Measurements from ENCODE around the gene GAS6.

Gene GAS6

DNA sequence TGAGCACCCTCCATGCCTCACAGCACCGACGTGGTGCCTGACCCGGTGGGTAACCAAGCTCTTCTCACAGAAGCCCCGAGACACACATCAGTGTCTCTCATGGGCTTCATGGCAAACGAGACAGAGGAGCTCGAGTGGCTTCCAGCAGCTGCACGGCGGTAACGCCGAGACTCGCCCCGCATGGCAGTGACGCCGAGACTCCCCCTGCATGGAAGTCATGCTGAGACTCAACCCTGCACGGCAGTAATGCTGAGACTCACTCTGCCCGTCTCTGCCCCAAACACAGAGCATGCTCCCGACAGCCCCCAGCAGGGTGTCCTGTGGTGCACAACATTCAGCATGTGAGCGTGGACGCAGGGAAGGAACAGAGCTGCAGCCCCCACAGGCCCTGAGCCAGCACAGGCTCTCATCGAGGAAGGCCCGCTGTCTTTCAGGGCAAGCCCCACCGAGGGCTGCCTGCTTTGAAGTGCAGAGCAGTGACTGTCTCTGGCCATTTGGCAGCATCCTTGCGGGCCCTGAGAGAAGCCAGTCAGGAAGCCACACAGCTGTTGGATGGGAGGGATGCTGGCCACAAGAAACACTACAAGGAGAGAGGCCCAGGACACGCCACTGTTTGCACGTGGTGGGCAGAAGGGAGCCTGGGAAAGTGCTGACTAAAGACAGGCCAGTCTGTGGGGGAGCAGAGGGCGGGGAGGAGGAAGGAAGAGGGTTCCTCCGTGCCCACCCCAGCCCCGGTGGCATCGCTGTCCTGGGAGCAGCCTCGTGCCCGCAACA, 9.5 kb downstream of the GAS6 start:
- Mint-ChIP-seq H3K36me3 (ENCODE audit: low read depth) (no peaks in the 10 kb centered on the region), H3K4me3 (no peak overlapping the region), H3K9me3 (peaks cover 14% of the 10 kb centered on the region), H3K27me3 (ENCODE audit: low read depth) (peaks cover 19% of the 10 kb centered on the region), H3K27ac (no peak overlapping the region), H3K4me1 (ENCODE audit: low read depth) (peaks cover 8% of the 10 kb centered on the region)

DNA sequence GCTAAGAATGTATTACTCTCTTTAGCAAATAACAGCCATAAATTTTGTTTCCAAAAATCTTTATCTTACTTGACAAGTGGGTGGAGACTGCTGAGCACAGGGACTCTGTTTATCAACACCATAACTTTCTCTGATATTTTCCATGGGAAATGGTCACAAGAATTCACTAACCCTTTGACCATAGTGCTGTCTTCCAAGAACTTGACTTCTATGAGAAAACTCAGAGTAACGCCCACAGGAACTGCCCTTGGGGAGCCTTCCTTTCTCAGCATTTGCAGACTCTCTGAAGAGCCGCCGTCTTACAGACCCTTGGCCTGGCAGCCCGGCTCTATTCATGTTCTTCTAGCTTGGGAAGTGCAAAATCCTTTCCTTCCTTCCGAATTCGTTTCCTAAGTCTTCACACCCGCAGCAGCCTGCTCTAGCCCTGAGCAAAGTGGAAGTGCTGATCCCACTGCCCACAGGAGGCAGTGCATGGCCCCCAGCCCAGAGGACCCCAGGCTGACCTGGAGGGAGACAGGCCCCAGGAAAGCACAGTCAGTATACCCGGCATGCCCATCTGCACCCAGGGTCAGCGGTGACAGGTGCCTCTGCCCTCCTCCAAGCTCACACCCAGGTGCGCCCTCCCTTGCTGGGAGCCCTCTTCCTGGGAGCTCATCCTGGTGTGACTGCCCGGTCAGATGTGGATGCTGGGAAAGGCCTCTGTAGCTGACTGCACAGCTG, 10.2 kb downstream of the GAS6 start:
- Mint-ChIP-seq H3K4me3 (no peak overlapping the region), H3K27ac (no peak overlapping the region), H3K27me3 (ENCODE audit: low read depth) (peaks cover 19% of the 10 kb centered on the region), H3K9me3 (peaks cover 7% of the 10 kb centered on the region), H3K4me1 (ENCODE audit: low read depth) (peaks cover 8% of the 10 kb centered on the region), H3K36me3 (ENCODE audit: low read depth) (no peaks in the 10 kb centered on the region)

DNA sequence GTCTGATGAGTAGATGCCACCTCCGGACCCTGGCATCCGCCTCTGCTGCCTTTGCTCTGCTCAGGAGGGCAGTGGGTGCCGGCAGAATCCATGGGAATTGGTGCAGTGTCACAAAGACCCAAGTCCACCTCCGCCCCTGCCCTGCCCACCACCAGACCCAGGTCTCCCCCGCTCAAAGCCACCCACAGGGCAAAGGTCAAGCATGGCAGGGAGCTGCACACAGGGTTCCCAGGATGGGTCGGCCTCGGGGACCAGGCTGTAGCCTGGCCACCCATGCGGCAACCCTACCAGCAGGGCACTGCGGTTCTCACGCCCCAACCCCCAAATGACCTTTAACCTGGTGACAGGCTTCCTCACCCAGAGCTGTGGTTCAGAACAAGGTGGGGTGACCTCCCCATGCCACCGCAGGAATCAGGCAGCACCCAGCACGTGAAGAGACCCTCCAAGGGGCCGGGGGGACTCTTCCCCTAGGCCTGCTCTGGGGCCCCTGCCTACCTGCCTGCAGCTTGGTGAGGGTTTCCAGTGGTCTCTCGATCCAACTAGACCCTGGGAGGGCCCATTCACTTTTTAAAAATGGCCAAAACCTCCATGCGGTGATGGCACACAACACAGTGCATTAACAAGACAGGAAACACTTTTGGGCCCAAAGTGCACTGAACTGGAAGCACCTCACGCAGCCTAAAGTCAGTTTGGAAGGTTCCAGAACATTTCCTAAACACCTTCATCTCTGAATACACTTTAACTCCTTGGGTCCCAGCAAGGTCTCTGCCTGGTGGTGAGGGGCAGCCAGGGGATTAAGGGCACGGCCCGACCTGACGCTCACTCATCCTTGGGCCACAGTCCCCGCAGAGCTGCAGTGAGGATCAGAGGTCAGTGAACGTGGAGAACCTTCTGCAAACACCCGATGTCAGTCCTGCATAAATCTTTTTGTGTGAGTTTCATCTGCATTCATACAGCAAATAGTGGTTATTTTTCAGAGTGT, 11.0 kb downstream of the GAS6 start:
- no peaks in the 10 kb centered on the region for H3K36me3 Mint-ChIP-seq (ENCODE audit: low read depth)

DNA sequence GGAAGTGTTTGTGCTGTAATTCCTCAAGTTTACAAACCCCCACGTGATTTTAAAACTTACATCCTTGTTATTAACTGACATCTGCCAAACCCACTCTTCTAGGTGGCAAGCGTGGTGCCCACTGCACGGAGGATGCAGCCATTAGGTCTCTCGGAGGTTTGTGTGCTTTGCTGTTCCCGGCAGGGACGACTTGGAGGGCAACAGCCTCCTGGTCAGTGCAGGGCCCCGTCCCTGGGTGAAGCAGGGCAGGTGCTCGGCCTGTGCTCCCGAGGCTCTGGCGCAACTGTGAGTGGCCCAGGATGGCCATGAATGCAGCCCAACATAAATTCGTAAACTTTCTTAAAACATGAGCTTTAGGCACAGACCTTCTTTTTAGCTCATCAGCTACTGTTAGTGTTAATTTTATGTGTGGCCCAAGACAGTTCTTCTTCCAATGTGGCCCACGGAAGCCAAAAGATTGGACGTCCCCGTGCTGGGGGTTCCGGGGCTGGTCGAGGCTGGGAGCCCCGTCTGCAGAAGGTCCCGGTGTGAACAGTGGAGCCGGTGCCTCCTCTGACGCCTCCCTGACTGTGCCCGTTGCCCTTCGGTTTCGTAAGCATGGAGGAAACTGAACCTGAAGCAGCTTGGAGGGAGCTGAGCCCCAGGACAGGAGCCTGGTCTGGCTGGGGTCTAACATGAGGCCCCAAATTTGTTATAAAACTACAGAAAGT, 11.9 kb downstream of the GAS6 start:
- Mint-ChIP-seq H3K4me3 (no peak overlapping the region), H3K9me3 (no peaks in the 10 kb centered on the region), H3K36me3 (ENCODE audit: low read depth) (no peaks in the 10 kb centered on the region), H3K27ac (no peak overlapping the region), H3K4me1 (ENCODE audit: low read depth) (peaks cover 8% of the 10 kb centered on the region), H3K27me3 (ENCODE audit: low read depth) (peaks cover 19% of the 10 kb centered on the region)

More for the DNA sequence above, 11.0 kb downstream of the GAS6 start:
- Mint-ChIP-seq H3K9me3 (no peaks in the 10 kb centered on the region), H3K4me1 (ENCODE audit: low read depth) (peaks cover 8% of the 10 kb centered on the region), H3K27me3 (ENCODE audit: low read depth) (peaks cover 19% of the 10 kb centered on the region), H3K4me3 (no peak overlapping the region), H3K27ac (no peak overlapping the region)

DNA sequence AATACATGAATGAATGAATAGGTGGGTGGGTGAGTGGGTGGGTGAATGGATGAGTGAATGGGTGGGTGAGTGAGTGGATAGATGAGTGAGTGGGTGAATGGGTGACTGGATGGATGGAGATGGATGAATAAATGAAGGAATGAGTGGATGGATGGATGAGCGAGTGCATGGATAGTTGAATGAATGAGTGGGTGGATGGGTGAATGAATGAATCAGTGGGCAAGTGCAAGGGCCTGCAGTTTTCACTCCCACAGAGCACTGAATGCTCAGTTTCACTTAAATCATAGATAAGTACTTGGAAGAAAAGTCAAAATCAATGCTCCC, 12.4 kb downstream of the GAS6 start:
- Mint-ChIP-seq H3K27me3 (ENCODE audit: low read depth) (peaks cover 18% of the 10 kb centered on the region), H3K4me3 (no peak overlapping the region), H3K27ac (no peak overlapping the region), H3K9me3 (no peaks in the 10 kb centered on the region), H3K4me1 (ENCODE audit: low read depth) (peaks cover 10% of the 10 kb centered on the region), H3K36me3 (ENCODE audit: low read depth) (no peaks in the 10 kb centered on the region)

GRCh38 chr13:113850722-113851479, 13.0 kb downstream of the GAS6 start:
- Mint-ChIP-seq H3K4me3 (no peak overlapping the region), H3K27ac (no peak overlapping the region), H3K9me3 (no peaks in the 10 kb centered on the region), H3K27me3 (ENCODE audit: low read depth) (peaks cover 13% of the 10 kb centered on the region), H3K4me1 (ENCODE audit: low read depth) (peaks cover 16% of the 10 kb centered on the region), H3K36me3 (ENCODE audit: low read depth) (no peaks in the 10 kb centered on the region)

DNA sequence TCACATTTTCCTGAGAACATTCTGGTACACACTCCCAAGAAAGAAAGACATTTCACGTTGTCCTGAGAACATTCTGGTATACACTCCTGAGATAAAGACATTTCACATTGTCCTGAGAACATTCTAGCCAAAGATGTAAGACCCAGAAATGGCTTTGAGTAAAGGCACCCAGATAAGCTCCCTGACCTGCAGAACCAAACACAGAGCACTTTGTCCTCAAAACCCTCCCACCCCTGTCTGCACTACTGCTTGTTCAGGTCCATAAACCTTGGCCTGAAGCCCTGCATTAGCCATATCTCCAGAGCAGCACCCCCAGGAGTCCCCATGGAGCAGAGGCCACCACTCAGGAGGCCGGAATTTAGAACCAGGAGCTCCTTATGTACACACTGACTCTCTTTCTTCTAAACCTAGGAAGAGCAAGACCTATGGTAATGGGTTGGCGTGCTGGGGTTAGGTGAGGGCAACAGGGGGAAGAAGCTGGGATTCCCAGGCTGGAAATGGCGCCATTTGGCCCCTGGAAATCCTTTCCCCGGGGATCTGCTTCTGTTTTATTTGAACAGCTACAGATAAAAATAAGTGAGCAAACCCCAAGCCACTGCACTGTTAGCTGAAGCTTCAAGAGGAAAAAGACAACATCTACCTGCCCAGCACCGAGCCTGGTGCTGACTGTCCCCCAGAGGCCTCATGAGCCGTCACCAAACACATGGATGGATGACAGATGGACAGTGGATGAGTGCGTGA, 13.7 kb downstream of the GAS6 start:
- Mint-ChIP-seq H3K36me3 (ENCODE audit: low read depth) (no peaks in the 10 kb centered on the region), H3K4me1 (ENCODE audit: low read depth) (peaks cover 21% of the 10 kb centered on the region)

GRCh38 chr13:113849546-113849945, 14.3 kb downstream of the GAS6 start:
- peaks cover 20% of the 10 kb centered on the region for H3K4me1 Mint-ChIP-seq (ENCODE audit: low read depth)
- no peak overlapping the region for H3K4me3 Mint-ChIP-seq
- no peaks in the 10 kb centered on the region for H3K9me3 Mint-ChIP-seq
- peaks cover 9% of the 10 kb centered on the region for H3K27me3 Mint-ChIP-seq (ENCODE audit: low read depth)
- no peak overlapping the region for H3K27ac Mint-ChIP-seq
- H3K36me3 Mint-ChIP-seq (ENCODE audit: low read depth): no peaks in the 10 kb centered on the region

More for the DNA sequence above, 13.7 kb downstream of the GAS6 start:
- Mint-ChIP-seq H3K9me3 (no peaks in the 10 kb centered on the region), H3K27me3 (ENCODE audit: low read depth) (peaks cover 13% of the 10 kb centered on the region), H3K27ac (no peak overlapping the region), H3K4me3 (no peak overlapping the region)

- Mint-ChIP-seq H3K4me1 (ENCODE audit: low read depth) (peaks cover 23% of the 10 kb centered on the region), H3K27ac (no peak overlapping the region), H3K4me3 (no peak overlapping the region), H3K27me3 (ENCODE audit: low read depth) (peaks cover under 1% of the 10 kb centered on the region), H3K9me3 (no peaks in the 10 kb centered on the region), H3K36me3 (ENCODE audit: low read depth) (no peaks in the 10 kb centered on the region)
Observed at GRCh38 chr13:113848431-113849260, 15.2 kb downstream of the GAS6 start.

GRCh38 chr13:113848020-113848419, 15.9 kb downstream of the GAS6 start:
- no peaks in the 10 kb centered on the region for H3K36me3 Mint-ChIP-seq (ENCODE audit: low read depth)
- no peak overlapping the region for H3K4me3 Mint-ChIP-seq
- H3K27me3 Mint-ChIP-seq (ENCODE audit: low read depth): no peaks in the 10 kb centered on the region
- no peaks in the 10 kb centered on the region for H3K9me3 Mint-ChIP-seq
- no peak overlapping the region for H3K27ac Mint-ChIP-seq
- peaks cover 21% of the 10 kb centered on the region for H3K4me1 Mint-ChIP-seq (ENCODE audit: low read depth)

GRCh38 chr13:113846636-113847318, 17.1 kb downstream of the GAS6 start:
- H3K4me1 Mint-ChIP-seq (ENCODE audit: low read depth): peaks cover 24% of the 10 kb centered on the region
- H3K9me3 Mint-ChIP-seq: no peaks in the 10 kb centered on the region
- no peaks in the 10 kb centered on the region for H3K36me3 Mint-ChIP-seq (ENCODE audit: low read depth)
- H3K27me3 Mint-ChIP-seq (ENCODE audit: low read depth): no peaks in the 10 kb centered on the region
- H3K4me3 Mint-ChIP-seq: no peak overlapping the region
- no peak overlapping the region for H3K27ac Mint-ChIP-seq
